Activated T-helper 1 cell treated with anti-CD3 and anti-CD28 coated beads, Interleukin-2, amount 50 U/mL, for 16 hours (primary cell): ENCODE data around the gene TSPAN15.
A peak's percentile ranks its signal among the peaks of the same experiment; 100 is the strongest.
"Not testable (repeated sequence)": the region's sequence is repeated elsewhere in the genome, so short reads cannot be mapped to it uniquely, and the experiment has no call there.

ENCODE experiments used
- DNase-seq, 2 donors: peaks; one replicate each; pipeline ENCODE4 v3.0.0-alpha.2; 2020; ENCODE audit warnings: low read depth in 1 of 2, low spot score in 1 of 2

TSPAN15 gene

DNA sequence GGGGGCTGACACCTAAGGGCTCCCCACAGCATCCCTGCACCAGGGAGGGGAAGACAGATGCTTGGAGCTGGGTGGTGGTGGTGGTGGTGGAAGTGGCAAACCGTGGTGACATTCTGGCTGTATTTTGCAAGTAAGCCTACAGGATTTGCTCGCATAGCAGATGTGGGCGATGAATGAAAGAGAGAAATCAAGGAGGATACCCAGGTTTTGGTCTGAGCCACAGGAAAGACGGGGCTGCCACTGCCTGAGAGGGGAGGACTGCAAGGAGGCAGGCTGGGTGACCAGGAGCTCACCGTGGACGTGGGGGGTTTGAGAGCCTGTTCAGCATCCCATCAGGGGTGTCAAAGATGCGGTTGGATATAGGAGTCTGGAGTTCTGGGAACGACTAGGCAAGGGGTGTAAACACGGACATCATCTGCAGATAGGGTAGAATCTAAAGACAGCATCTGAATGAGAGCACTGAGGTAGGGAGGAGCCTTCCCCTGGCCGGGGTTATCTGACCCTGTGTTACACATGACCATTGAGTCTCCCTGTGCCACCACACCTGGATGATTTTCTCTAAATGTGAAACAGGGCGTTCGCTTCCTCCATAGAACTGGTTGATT is 49.7 kb downstream of the TSPAN15 start:
- no peak for DNase-seq

DNA sequence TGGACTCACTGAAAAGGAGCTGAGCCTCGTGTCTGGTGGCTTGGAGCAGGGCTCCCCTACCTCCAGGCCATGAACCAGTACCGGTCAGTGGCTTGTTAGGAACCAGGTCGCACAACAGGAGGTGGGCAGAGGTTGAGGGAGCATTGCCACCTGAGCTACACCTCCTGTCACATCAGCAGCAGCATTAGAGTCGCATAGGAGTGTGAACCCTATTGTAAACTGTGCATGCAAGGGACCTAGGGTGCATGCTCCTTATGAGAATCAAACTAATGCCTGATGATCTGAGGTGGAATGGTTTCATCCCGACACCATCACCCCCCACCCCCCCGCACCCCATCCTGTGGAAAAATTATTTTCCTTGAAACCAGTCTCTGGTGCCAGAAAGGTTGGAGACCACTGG is 50.4 kb downstream of the TSPAN15 start:
- no peak for DNase-seq

DNA sequence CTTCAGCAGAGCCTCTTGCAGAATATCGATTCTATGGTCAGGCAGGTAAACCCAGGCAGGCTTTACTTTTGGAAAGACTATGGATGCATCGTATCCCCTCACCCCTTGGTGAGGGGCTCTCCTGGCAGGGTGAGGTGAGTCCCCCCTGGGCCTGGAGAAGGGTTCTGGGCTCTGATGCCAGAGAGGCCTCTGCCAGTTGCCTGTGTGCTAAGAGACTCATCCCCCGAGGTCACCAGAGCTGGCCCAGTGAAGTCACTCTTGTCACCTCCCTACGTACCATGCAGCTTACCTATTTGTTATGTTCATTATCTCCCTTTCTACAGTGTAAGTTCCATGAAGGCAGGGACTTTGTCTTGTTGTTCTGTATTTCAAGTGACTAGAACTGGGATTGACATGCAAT is 51.3 kb downstream of the TSPAN15 start:
- DNase-seq, result no peak

DNA sequence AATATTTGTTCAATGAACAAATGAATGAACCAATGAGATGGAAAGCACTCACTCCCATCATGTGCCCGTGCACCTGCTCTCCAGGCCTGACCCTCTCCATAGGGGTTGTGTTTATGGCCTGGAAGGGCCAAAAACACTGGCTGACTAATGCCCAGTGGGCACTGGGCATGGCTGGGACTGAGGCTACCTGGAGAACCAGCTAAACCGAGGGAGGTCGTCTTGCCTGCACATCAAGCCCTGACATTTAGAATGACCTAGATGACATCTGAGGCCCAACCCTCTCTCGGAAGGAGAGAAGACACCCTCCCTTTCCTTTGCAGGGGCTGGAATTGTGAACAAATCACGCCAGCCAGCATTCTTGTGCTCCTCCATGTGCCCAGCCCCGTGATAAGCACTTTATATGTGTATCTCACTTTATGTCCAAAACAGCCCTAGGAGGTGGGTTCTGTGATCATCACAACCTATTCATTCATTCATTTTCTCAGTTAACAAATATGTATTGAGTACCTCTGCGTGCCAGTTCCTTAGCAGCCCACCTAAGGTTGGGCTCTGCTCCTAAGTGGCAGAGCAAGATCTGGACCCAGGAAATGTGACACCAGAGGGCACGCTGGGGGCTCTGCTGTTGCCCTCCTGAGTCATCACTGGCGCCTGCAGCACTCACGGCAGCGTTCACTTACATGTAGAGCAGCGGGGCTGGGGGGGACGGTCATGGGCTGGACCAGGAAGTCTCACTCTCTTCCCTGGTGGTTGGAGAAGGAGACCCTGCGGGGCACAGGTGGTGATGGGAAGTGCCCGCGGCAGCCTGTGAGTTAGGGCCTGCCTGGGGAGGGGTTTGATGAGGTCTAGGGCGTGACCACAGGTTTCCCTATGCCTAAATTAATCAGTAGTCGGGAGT is 52.0 kb downstream of the TSPAN15 start:
- DNase-seq, result no peak

DNA sequence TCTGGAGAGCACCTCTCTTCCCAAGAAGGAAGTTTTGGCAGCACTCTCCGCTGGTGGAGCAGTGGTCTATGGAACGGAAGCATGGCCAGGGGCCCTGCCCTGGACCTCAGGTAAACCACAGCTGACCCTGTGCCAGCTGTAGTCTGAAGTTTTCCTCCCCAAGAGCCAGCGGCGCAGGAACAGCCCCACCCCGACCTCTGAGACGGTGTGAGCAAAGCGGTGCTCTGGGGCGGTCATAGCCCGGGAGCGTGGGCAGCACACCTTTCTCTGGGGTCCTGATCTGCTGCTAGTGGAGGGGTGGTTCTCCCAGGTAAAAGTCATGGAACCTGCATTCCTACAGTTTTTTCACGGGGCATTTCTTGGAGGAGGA is 52.6 kb downstream of the TSPAN15 start:
- no peak for DNase-seq

DNA sequence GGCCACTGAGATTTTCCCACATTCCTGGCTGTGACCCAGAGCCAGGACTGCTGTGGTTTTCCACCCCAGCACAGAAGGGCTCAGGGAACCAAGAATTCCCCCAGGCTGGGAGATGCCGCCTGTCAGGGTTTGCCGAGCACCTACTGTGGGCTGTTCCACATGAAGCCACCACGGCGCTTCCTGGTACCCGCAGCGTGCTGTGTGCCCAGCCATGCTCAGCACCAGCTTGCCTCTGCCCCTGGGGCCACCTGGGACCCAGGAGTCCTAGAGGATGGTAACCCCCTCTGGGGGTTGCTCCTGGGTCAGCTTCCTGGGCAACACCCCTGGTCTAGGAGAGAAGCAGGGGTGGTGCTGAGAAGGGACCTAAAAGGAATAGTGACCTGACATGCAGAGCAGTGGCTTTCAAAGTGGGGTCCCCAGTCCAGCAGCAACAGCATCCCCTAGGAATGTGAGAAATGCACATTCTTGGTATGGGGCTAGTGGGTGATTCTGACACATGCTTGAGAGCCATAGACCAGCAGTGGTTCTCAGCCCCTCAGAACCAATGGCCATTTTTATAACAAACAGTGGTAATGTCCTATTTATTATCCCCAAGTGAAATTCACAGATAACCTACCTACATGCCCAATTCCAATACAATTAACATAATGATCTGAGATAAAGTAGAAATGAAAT is 53.4 kb downstream of the TSPAN15 start:
- DNase-seq, result no peak

DNA sequence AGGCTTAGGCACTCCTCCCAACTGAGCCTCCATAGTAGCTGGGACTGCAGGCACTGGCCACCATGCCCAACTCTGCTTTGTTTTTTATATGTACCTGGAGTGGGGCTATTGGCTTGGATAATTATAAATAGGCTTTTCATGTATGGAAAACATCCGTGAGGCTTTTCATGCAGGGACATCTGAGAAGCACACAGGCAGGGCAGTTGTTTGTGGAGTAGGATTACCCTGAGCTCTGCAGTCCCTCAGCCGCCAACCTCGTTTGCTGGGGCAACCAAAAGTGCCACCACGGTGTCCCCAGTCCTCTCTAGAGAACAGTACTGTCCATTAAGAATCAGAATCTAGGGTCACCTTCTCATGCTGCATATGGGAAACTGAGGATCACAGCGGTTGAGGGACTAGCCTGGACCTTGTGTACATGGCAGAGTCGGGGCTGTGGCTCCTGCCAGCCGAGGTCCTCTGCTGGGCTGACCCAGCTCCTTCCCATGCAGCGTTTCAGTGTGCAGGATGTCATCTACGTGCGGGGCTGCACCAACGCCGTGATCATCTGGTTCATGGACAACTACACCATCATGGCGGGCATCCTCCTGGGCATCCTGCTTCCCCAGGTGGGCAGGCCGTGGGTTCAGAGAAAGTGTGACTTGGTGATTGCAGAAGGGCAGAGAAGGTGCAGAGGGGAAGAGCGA is 54.5 kb downstream of the TSPAN15 start:
- no peak for DNase-seq

DNA sequence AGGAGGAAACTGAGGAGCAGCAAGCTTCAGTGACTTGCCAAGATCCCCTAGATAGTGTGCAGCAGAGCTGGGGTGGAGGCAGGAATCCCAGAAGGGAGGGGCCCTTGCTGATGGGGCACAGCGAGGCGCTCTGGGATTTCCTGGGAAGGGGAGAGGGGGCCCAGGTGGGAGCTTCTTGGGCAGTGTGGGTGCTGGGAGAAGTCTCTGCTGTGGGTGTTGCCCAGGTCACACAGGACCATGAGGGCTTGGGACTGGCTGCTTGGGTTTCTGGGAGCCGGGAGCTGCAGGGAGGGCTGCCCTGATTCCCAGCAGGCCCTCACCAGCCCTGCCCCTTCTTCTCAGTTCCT is 55.2 kb downstream of the TSPAN15 start:
- DNase-seq, result no peak

DNA sequence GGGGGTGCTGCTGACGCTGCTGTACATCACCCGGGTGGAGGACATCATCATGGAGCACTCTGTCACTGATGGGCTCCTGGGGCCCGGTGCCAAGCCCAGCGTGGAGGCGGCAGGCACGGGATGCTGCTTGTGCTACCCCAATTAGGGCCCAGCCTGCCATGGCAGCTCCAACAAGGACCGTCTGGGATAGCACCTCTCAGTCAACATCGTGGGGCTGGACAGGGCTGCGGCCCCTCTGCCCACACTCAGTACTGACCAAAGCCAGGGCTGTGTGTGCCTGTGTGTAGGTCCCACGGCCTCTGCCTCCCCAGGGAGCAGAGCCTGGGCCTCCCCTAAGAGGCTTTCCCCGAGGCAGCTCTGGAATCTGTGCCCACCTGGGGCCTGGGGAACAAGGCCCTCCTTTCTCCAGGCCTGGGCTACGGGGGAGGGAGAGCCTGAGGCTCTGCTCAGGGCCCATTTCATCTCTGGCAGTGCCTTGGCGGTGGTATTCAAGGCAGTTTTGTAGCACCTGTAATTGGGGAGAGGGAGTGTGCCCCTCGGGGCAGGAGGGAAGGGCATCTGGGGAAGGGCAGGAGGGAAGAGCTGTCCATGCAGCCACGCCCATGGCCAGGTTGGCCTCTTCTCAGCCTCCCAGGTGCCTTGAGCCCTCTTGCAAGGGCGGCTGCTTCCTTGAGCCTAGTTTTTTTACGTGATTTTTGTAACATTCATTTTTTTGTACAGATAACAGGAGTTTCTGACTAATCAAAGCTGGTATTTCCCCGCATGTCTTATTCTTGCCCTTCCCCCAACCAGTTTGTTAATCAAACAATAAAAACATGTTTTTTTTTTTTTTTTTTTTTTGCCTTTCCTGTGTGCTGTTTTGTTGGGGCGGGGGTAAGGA is 55.8 kb downstream of the TSPAN15 start:
- DNase-seq, result no peak

DNA sequence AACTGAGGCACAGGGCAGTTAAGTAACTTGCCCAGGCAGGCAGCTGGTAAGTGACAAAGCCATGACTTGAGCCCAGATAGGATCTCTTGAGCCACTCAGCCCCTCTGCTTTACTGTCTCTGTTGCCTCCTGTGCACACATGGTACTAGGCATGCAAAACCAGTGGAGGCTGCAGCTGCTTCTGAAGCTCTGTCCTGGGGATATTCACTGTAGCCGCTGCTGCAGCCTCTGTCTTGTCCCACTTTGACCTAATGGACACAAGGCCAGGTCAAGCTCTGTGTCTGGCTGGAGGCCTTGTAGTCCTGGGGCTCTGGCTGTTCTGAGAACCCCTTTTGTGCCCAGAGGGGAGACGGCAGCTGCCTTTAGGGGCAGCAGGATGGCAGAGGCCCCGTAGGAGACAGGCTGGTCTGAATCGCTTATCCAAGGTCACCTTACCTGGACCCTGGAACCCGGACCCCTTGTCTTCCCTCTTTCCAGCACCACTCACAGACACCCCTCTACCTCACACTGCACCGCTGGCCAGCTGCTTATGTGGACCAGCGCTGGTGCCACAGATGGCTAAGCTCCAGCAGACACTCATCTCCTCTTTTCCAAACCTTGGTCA is 57.6 kb downstream of the TSPAN15 start:
- no peak for DNase-seq

DNA sequence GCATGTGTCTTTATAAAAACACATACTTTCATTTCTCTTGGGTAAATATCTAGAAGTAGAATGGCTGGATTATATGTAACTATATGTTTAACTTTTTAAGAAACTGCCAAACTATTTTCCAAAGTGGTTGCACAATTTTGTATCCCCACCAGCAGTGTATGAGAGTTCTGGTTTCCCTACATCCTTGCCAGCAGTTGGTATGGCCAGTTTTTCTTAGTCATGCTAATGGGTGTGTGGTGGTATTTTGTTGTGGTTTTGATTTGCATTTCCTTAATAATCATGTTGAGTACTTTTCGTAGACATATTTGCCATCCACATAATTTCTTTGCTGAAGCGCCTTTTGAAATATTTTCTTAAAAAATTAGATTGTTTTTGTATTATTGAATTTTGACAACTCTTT is 61.6 kb downstream of the TSPAN15 start:
- no peak for DNase-seq

DNA sequence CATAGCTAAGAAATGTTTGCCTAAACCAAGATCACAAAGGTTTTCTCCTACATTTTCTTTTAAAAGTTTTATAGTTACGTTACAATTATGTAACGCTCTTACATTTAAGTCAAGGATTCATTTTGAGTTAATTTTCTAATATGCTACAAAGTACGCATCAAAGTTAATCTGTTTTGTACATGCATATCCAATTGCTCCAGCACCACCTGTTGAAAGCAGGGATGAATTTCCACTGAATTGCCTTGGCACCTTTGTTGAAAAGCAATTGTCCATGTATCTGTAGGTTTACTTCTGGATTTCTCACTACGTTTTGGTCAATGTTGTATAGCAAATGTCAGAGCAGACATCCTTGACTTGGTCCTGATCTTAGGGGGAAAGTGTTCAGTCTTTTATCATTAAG is 62.4 kb downstream of the TSPAN15 start:
- DNase-seq, result no peak

DNA sequence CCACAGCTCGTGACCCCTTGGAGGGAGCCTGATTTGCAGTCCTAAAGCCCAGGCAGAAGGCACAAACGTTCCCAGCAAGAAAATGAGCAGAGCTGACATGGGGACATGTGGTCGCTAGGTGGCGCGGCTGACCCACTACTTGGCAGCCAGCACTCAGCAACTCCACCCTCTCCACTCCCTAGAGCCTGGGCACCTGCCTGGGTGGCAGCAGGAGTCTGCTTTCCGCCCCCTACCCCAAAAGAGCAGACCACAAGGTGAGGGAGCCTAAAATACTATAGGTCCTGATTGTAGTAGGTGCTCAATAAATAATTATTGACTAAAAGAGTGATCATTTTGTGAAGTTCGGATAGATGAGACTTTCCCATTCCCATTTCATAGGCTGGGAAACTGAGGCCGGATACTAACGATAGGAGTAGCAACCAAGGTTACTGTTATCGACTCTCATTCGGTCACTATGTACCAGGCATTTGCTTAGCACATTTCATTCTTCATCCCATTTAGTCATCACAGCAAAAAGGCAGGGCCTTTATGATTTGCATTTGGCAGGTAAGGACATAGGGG is 64.5 kb downstream of the TSPAN15 start:
- peak; percentile 63 to 66 for DNase-seq

DNA sequence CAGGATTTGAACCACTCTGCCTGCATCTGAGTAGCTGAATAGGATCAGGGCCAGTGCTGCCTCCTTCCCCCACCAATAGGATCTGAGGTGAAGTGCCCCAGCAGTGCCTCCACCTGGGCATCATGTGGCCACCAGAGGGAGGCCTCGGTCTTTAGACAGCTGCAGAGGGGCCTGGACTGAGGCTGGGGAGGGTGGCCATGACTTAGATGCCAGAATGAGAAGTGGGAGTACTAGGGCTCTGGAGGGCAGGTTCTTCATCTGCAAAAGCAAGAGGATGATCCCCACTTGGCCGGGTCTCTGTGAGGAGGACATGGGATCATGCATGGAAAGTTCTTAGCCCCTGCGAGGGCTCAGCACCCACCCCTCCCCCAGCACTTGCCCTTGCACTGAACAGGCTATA is 65.1 kb downstream of the TSPAN15 start:
- DNase-seq, result no peak

DNA sequence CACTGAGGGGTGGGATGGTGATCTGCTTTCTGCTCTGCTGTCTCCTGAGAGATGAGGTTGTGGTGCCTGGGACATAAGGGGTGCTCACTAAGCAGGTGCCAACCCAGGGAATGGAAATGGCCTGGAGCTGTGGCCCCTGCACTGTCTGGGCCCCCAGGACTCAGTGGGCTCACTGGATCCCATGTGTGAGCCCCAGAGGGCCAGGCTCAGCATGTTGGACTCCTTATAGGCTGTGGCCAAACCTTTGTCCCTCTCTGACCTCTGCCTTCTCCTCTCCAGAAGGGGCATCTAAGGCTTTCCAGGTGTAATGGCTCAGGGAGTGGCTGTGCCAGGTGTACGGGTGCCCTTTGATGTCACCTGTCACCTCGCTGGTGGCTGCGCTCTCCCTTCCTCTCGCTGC is 65.5 kb downstream of the TSPAN15 start:
- DNase-seq, result no peak

DNA sequence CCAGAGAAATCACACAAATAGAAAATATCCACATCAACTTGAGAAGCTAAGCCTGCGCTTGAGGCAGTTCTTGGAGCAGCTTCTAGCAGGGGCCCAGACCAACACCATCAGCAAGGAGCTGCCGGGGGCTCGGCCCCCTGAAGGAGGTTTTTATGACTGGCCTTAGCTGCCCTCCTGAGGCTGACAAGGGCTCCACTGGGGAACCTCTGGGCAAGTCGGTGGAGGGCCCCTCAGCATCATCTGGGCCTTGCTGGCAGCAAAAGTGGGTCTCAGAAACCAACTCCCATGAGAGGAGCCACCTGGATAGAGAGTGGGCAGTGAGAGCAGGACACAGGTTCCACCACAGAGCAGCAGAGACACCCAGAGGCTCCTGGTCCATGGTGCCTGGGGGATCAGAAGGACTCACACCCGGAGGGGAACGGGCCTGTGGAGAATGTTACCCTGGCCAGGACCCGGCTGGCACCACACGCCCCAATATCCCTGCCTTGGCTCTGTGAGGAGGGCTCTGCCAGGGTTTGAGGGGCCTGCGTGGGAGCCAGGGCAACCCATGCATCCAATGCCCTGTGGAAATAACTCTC is 66.1 kb downstream of the TSPAN15 start:
- DNase-seq, result no peak

DNA sequence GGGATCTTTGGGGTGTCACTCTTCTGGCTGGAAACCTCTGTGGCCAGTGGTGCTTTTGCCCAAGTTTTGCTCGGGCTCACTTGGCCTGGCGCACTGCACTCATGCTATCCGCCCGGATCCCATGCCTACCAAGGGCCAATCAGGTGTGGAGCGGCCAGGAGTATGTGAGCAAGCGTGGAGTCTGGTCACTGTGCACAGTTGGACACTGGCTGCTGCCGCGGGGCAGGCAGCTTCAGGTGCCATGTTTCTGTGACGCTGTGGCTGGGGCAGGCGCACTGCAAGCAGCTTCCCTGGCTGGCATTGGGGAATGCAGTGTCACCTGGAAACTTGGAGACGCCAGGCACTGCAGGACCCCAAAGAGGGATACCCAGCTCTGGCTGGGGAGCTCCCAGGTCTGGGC is 76.7 kb downstream of the TSPAN15 start:
- DNase-seq, result no peak

DNA sequence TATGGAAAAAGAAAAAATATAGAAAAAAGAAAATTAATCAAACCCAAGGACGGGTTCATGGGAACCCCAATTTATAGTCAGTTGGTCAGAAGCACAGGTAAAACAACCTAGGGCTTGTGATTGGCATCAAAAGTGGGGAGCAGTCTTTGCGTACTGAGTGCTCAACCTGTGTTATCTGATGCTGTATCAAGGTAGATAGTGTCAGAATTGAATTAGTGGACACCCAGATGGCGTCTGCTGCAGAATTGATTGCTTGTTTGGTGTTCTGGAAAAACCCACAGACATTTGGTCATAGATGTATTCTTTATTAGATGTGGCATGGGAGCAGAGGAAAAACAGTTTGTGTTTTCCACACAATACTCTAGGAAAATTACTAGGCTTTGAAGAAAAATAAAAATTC is 82.4 kb downstream of the TSPAN15 start:
- DNase-seq, result no peak

DNA sequence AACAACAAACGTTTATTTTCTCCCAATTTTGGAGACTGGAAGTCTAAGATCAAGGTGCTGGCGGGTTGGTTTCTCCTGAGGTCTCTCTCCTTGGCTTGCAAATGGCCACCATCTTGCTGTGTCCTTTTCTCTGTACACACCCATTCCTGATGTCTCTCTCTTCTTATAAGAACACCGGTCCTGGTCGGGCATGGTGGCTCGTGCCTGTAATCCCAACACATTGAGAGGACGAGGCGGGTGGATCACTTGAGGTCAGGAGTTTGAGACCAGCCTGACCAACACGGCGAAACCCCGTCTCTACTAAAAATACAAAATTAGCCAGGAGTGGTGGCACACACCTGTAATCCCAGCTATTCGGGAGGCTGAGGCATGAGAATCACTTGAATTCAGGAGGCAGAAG is 85.3 kb downstream of the TSPAN15 start:
- DNase-seq, result not testable (repeated sequence)

DNA sequence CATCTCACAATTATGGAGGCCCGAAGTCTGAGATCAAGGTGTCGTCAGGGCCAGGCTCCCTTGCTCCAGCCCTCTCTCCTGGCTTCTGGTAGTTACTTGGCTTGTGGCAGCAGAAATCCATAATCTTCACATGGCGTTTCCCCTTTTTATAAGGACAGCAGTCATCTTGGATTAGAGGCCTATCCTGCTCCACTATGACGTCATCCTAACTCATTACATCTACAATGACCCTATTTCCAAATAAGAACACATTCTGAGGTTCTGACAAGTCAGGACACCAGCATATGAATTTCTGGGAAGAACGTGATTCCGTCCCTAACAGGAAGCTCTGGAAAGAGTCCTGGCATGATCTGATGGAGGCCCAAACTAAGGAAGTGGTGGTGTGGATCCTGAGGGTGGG is 86.2 kb downstream of the TSPAN15 start:
- DNase-seq, result no peak
